Peyer's patch (tissue), 4 donors: ENCODE results near the gene DLGAP1.

ENCODE experiments used
- POLR2A ChIP-seq, 2 donors: fragments of 450-650 bp; IDR thresholded peaks; one replicate each; pipeline ENCODE4 v1.5.1; 2017; ENCODE audit warnings: antibody characterized with exemption in 2 of 2, mild to moderate bottlenecking in 2 of 2, moderate library complexity in 2 of 2
- TF ChIP-seq, protein P1 (sequence below), 6 experiments: fragments of 450-650 bp in 4 of 6; fragments of 200-600 bp in 2 of 6; sonication (generic) in 1 of 6; IDR thresholded peaks; one replicate each; pipeline ENCODE4 v1.5.1; 2017 to 2019; ENCODE audit warnings: antibody characterized with exemption in 6 of 6, mild to moderate bottlenecking in 3 of 6, moderate library complexity in 1 of 6

DNA sequence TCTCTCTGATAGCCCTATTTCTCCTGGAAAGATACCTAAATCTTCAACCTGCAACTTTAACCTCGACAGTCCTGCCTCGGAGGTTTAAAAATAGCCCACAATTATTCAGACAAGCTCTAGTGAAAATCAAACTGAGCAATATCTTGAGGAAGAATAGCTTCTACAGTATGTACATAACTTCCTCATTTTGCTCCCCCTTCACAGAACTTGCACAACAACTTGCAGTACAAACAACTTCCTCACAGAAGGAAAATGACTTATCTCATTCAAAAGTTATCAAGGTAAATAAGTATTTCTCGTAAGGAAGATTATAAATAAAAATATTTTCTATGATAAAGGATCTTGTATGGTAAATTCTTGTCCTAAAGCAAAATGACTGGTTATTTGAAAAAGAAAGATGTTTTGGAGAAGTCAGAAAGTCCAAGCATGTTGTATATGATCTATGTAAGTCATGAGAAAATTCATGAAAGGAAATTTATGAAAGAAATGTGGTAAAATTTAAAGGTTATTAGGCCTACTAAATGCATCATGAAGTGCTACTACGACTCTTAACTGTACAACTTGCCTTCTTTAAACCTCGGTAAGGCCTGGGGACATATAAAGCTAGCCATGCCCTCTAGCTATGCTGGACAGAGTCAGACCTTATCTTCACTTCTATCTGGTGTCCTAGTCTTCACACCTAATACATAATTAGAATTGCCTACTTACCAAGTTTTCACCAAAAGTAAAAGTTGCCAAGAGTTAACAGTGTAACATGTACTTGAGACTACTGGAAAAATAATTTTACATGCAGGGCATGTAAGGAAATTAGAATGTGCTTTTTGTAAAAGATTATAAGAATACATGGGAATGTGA lies 394.5 kb downstream of the DLGAP1 start:
- TF ChIP-seq, protein P1, sequence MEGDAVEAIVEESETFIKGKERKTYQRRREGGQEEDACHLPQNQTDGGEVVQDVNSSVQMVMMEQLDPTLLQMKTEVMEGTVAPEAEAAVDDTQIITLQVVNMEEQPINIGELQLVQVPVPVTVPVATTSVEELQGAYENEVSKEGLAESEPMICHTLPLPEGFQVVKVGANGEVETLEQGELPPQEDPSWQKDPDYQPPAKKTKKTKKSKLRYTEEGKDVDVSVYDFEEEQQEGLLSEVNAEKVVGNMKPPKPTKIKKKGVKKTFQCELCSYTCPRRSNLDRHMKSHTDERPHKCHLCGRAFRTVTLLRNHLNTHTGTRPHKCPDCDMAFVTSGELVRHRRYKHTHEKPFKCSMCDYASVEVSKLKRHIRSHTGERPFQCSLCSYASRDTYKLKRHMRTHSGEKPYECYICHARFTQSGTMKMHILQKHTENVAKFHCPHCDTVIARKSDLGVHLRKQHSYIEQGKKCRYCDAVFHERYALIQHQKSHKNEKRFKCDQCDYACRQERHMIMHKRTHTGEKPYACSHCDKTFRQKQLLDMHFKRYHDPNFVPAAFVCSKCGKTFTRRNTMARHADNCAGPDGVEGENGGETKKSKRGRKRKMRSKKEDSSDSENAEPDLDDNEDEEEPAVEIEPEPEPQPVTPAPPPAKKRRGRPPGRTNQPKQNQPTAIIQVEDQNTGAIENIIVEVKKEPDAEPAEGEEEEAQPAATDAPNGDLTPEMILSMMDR (IDR thresholded peaks at IDR 0.05): no peak
- TF ChIP-seq POLR2A (IDR thresholded peaks at IDR 0.05): no peak
